Stomach (tissue), 4 donors: ENCODE measurements around the gene PDF.

Experiments
- CTCF ChIP-seq, 7 experiments: fragments of 450-650 bp in 4 of 7; fragments of 200-600 bp in 3 of 7; sonication (generic) in 3 of 7; IDR thresholded peaks; one replicate each; pipeline ENCODE4 v1.5.1; 2016 to 2019; ENCODE audit warnings: antibody characterized with exemption in 7 of 7, control low read depth in 2 of 7, mild to moderate bottlenecking in 1 of 7
- EP300 ChIP-seq: sonication (generic); formaldehyde crosslinking; IDR thresholded peaks from one replicate; pipeline ENCODE4 v1.6.1; 2017; ENCODE audit warnings: antibody characterized with exemption
- POLR2A ChIP-seq, 4 donors: fragments of 450-650 bp; IDR thresholded peaks; one replicate each; pipeline ENCODE4 v1.6.1; 2016; ENCODE audit warnings: antibody characterized with exemption in 4 of 4, control low read depth in 2 of 4, mild to moderate bottlenecking in 1 of 4, moderate library complexity in 1 of 4
- POLR2AphosphoS5 ChIP-seq, 3 donors: sonication (generic); formaldehyde crosslinking; IDR thresholded peaks; one replicate each; pipeline ENCODE4 v1.6.1; 2016; ENCODE audit warnings: antibody characterized with exemption in 3 of 3

GRCh38 chr16:69293401-69293800 is 37.0 kb downstream of the PDF start:
- no peak for TF ChIP-seq CTCF (IDR thresholded peaks at IDR 0.05)
- no peak for TF ChIP-seq POLR2A (IDR thresholded peaks at IDR 0.05)
- TF ChIP-seq POLR2AphosphoS5 (IDR thresholded peaks at IDR 0.05) = no peak
- no peak for TF ChIP-seq EP300
